Astrocyte of the cerebellum (primary cell): ENCODE data around the gene COA6.

Source experiments
- DNase-seq: peaks from one replicate; pipeline ENCODE4 v3.0.0-alpha.2; 2011; ENCODE audit warnings: low read depth
- H3K4me3 ChIP-seq: 2 replicates; pipeline ENCODE4 v1.5.1; 2011; ENCODE audit warnings: mild to moderate bottlenecking, low read depth, low read length, moderate library complexity
- in situ Hi-C: cut with HindIII; loops from 2 replicates; pipeline ENCODE4 v1.10.0; 2017; ENCODE audit warnings: low sequenced_read_pairs
- TF ChIP-seq, protein P1 (sequence below): IDR thresholded peaks from 2 replicates; pipeline ENCODE4 v1.5.1; 2012; ENCODE audit warnings: low read length, low read depth, moderate library complexity, mild to moderate bottlenecking; ENCODE audit errors: missing control alignments

COA6 gene

DNA sequence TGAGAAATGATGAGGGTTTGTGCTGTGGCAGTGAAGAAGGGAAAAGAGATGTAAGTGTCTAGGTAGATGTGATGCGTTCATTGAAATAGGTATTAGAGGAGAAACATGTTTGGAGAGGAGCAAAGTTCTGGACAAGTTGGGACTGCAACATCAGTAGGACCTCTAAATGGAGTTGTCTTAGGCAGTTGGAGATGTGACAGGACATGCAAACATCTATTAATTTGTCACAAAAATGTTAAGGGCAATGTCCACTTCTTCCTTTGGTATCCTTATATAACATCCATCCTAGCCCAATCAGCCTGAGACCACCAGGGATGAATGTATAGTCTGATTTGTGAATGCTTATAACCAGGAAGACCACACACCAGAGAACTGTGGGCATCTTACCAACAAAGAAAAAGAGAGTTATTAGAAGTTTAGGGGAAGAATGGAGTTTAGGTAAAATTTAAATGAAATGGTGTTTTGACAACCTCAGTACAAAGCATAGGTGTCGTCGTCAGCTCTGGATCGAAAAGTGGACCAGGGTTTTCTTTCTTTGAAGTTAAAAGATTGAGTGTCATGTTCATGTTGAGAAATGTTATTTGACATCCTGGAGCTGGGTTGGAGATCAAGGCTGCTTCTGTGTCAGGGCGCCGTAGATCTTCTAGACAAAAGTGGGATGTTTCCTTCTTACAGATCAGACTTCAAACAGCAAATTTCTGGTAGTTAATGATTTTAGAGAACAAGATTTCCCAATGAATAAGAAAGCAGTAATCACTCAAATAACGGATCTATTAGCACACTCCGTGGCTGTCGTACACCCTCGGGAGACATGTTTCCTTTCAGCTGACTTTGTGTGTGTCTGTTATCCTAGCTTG is 8.7 kb downstream of the COA6 start:
- DNase-seq: no peak
- in situ Hi-C loops: no loop called here
- TF ChIP-seq, protein P1, sequence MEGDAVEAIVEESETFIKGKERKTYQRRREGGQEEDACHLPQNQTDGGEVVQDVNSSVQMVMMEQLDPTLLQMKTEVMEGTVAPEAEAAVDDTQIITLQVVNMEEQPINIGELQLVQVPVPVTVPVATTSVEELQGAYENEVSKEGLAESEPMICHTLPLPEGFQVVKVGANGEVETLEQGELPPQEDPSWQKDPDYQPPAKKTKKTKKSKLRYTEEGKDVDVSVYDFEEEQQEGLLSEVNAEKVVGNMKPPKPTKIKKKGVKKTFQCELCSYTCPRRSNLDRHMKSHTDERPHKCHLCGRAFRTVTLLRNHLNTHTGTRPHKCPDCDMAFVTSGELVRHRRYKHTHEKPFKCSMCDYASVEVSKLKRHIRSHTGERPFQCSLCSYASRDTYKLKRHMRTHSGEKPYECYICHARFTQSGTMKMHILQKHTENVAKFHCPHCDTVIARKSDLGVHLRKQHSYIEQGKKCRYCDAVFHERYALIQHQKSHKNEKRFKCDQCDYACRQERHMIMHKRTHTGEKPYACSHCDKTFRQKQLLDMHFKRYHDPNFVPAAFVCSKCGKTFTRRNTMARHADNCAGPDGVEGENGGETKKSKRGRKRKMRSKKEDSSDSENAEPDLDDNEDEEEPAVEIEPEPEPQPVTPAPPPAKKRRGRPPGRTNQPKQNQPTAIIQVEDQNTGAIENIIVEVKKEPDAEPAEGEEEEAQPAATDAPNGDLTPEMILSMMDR: no peak

GRCh38 chr1:234386122-234386521 is 12.9 kb downstream of the COA6 start:
- TF ChIP-seq, protein P1: no peak
- H3K4me3 ChIP-seq: no peak overlapping the region
- in situ Hi-C loops: no loop called here
- no peak for DNase-seq

More for the DNA sequence above, 8.7 kb downstream of the COA6 start:
- H3K4me3 ChIP-seq: no peak overlapping the region

DNA sequence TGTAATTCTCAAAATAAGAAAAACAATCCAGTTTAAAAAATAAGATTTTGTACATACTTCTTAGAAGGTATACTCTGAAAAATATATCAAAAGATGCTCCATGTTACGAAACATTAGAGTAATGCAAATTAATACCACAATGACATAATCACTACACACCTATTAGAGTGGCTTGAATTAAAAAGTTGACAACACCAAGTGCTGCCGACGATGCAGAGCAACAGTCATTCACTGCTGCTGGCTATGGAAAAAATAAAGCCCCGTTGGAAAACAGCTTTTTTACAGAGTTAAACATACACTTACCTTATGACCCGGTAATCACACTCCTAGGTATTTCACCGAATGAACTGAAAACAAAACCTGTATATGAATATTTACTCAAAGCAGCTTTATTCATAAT is 14.8 kb downstream of the COA6 start:
- in situ Hi-C loops: no loop called here
- DNase-seq: no peak
- H3K4me3 ChIP-seq: no peak overlapping the region
- TF ChIP-seq, protein P1: no peak

DNA sequence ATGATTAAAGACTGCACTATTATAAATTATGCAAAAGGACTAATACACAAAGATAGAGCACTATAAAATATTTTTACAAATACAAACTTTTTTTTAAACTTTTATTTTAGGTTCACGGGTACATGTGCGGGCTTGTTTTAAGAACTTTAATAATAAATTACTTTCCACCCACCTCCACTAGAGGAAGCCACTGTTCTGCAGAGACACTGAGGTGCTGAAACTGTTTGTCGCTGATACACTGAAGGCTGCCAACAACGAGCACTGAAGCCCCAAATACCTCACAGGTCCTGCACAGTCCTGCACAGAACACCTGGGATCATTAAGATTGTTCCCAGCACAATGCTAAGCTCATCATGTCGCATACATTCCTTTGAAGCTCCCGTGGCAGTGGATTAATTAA is 19.9 kb downstream of the COA6 start:
- DNase-seq: no peak
- no peak overlapping the region for H3K4me3 ChIP-seq
- TF ChIP-seq, protein P1: no peak
- in situ Hi-C loops: no loop called here

GRCh38 chr1:234395297-234395696 is 22.0 kb downstream of the COA6 start:
- in situ Hi-C loops: no loop called here
- no peak overlapping the region for H3K4me3 ChIP-seq
- TF ChIP-seq, protein P1: no peak
- DNase-seq: no peak

DNA sequence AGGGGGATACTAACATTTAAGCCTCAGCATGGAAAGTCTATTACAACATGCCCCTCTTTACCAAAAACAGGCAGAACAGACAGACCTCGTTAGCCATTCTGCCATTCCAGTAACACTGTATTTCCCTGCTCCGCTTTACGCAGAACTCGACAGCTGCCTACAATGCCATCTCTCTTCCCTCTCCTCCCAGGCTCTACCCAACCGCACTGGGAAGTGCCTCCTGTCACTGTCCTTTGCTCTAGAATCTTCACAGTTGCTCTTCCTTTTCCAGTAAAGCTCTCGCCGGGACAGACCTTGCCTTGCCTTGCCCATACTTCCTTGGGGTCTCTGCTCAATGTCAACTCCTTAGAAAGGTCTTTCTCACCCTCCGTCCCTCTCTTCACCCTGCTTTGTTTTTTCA is 22.8 kb downstream of the COA6 start:
- H3K4me3 ChIP-seq: no peak overlapping the region
- TF ChIP-seq, protein P1: no peak
- in situ Hi-C loops: no loop called here
- DNase-seq: no peak

GRCh38 chr1:234396871-234397270 is 23.6 kb downstream of the COA6 start:
- TF ChIP-seq, protein P1: no peak
- DNase-seq: no peak
- no peak overlapping the region for H3K4me3 ChIP-seq
- in situ Hi-C loops: no loop called here
